Endothelial cell of umbilical vein (primary cell): ENCODE measurements around the gene TAF10. TPM values are rescaled to one million over a fixed set of nuclear protein-coding genes. Genes with fewer than 3 reads are reported as not detected.

Experiments
- BruUV-seq: library from RNA; stranded (reverse); fragments of 400-500 nt; replicated peaks from 2 replicates; lab custom pipeline; 2021; lab: Mats Ljungman, UMichigan
- CTCF ChIA-PET: fragments of 300-600, 350-600 bp; sonication (Branson Sonifier 250); formaldehyde crosslinking; loops from one replicate; lab custom pipeline; 2021; ENCODE audit warnings: antibody characterized with exemption, inconsistent platforms; lab: Charles Lee
- POLR2A ChIA-PET: fragments of 300-600, 350-600 bp; sonication (Branson Sonifier 250); formaldehyde crosslinking; loops from one replicate; lab custom pipeline; 2021; ENCODE audit warnings: antibody characterized with exemption, inconsistent platforms; lab: Charles Lee
- DNase-seq: peaks from one replicate; pipeline ENCODE4 v3.0.0-alpha.2; 2011; ENCODE audit warnings: low read depth, low spot score
- FAIRE-seq: peaks from 2 replicates; lab custom pipeline; 2011; peaks lifted over from hg19 to GRCh38; lab: Jason Lieb, UNC
- H2AFZ ChIP-seq: 2 replicates; pipeline ENCODE4 v1.6.0; 2012; ENCODE audit warnings: low read depth, low read length, control low read depth, inconsistent platforms
- H3K27ac ChIP-seq: 2 replicates; pipeline ENCODE4 v1.5.1; 2011; ENCODE audit warnings: low read depth, mild to moderate bottlenecking, control low read depth, low read length, moderate library complexity; ENCODE audit not compliant: insufficient read depth
- H3K27me3 ChIP-seq, 2 experiments: 2 replicates each; pipeline versions ENCODE4 v1.6.0 to v1.6.1; 2011; ENCODE audit warnings: low read length in 2 of 2, mixed read lengths in 1 of 2; ENCODE audit not compliant: control insufficient read depth in 2 of 2, insufficient read depth in 2 of 2
- H3K36me3 ChIP-seq, 2 experiments: 2 replicates in 1 of 2; 3 replicates in 1 of 2; pipeline ENCODE4 v1.5.1; 2011; ENCODE audit warnings: low read length in 2 of 2, mild to moderate bottlenecking in 1 of 2, moderate library complexity in 1 of 2; ENCODE audit not compliant: control insufficient read depth in 2 of 2, insufficient read depth in 2 of 2; ENCODE audit errors: extremely low read depth in 1 of 2
- H3K4me1 ChIP-seq: 3 replicates; pipeline ENCODE4 v1.5.1; 2011; ENCODE audit warnings: mild to moderate bottlenecking, low read length; ENCODE audit not compliant: control insufficient read depth, insufficient read depth; ENCODE audit errors: extremely low read depth
- H3K4me2 ChIP-seq: 2 replicates; pipeline ENCODE4 v1.6.1; 2011; ENCODE audit warnings: low read length, control low read depth, mixed read lengths; ENCODE audit not compliant: insufficient read depth
- H3K4me3 ChIP-seq, 3 experiments: fragments of 200-600 bp in 1 of 3; sonication (generic), shearing (Covaris generic) in 1 of 3; replicated peaks in 1 of 3; 2 replicates each; pipeline ENCODE4 v1.5.1; 2011 to 2016; ENCODE audit warnings: control low read depth in 3 of 3, low read length in 3 of 3, mild to moderate bottlenecking in 2 of 3, inconsistent platforms in 1 of 3, low read depth in 1 of 3, moderate library complexity in 1 of 3; ENCODE audit not compliant: insufficient read depth in 1 of 3
- H3K79me2 ChIP-seq: 2 replicates; pipeline ENCODE4 v1.6.0; 2012; ENCODE audit warnings: low read length, inconsistent platforms; ENCODE audit not compliant: control insufficient read depth, insufficient read depth
- H3K9ac ChIP-seq: replicated peaks from 2 replicates; pipeline ENCODE3; 2011; ENCODE audit warnings: low read length, control low read depth; ENCODE audit not compliant: insufficient read depth; ENCODE audit errors: extremely low read depth
- H3K9me1 ChIP-seq: replicated peaks from 3 replicates; pipeline ENCODE4 v1.6.0; 2011; ENCODE audit warnings: mild to moderate bottlenecking, low read length; ENCODE audit not compliant: control insufficient read depth, insufficient read depth; ENCODE audit errors: extremely low read depth
- H3K9me3 ChIP-seq: replicated peaks from 2 replicates; pipeline ENCODE4 v1.5.1; 2012; ENCODE audit warnings: low read length, inconsistent platforms; ENCODE audit not compliant: control insufficient read depth, insufficient read depth
- H4K20me1 ChIP-seq: replicated peaks from 2 replicates; pipeline ENCODE3; 2011; ENCODE audit warnings: mild to moderate bottlenecking, low read length; ENCODE audit not compliant: control insufficient read depth, insufficient read depth; ENCODE audit errors: extremely low read depth
- EZH2 ChIP-seq: IDR thresholded peaks from 2 replicates; pipeline ENCODE4 v1.6.1; 2012; ENCODE audit warnings: borderline replicate concordance, low read depth, mild to moderate bottlenecking, moderate library complexity, low read length, inconsistent platforms; ENCODE audit not compliant: severe bottlenecking
- FOS ChIP-seq: IDR thresholded peaks from 2 replicates; pipeline ENCODE4 v1.6.1; 2011; ENCODE audit warnings: mild to moderate bottlenecking, low read length, moderate library complexity, borderline replicate concordance; ENCODE audit not compliant: insufficient read depth
- GATA2 ChIP-seq: IDR thresholded peaks from 2 replicates; pipeline ENCODE4 v1.7.0; 2011; ENCODE audit warnings: low read depth, mild to moderate bottlenecking, moderate library complexity, mixed read lengths, low read length; ENCODE audit not compliant: insufficient read length, insufficient read depth
- JUN ChIP-seq: IDR thresholded peaks from 2 replicates; pipeline ENCODE4 v1.6.1; 2011; ENCODE audit warnings: borderline replicate concordance, low read depth; ENCODE audit not compliant: insufficient read length, insufficient read depth
- MYC ChIP-seq: IDR thresholded peaks from one replicate; pipeline ENCODE4 v1.6.1; 2011; ENCODE audit warnings: mild to moderate bottlenecking, low read depth, low read length
- POLR2A ChIP-seq: IDR thresholded peaks from 2 replicates; pipeline ENCODE4 v1.6.1; 2012; ENCODE audit warnings: low read depth, mild to moderate bottlenecking, control low read depth, low read length
- POLR2AphosphoS5 ChIP-seq: IDR thresholded peaks from 2 replicates; pipeline ENCODE4 v1.6.1; 2012; ENCODE audit warnings: low read depth, mild to moderate bottlenecking, control low read depth, low read length, moderate library complexity; ENCODE audit not compliant: insufficient read depth
- dilution Hi-C: fragments of 300-500 bp; cut with MboI; formaldehyde crosslinking; loops from one replicate; pipeline ENCODE4 v1.15.0; 2019; ENCODE audit warnings: low sequenced_read_pairs; ENCODE audit not compliant: extremely low pct_ligation_motif_present
- intact Hi-C: fragments of 100-400 bp; cut with micrococcal nuclease; formaldehyde crosslinking; loops from one replicate; pipeline ENCODE4 v1.10.0; 2022
- polyA plus RNA-seq, 4 experiments: library from polyadenylated mRNA; depleted of rRNA in 3 of 4; stranded (reverse) in 3 of 4; unstranded in 1 of 4; fragments of >200 nt; gene quantifications; 2 replicates each; pipeline versions ENCODE4 v1.2.1 to v1.2.3, GENCODE V29; 2011 to 2012; ENCODE audit warnings: missing spikeins in 1 of 4
- total RNA-seq: library from RNA; stranded (reverse); gene quantifications from 2 replicates; pipeline ENCODE4 v1.2.3, GENCODE V29; 2021
- TF ChIP-seq, protein P1 (sequence below): IDR thresholded peaks from 2 replicates; pipeline ENCODE4 v1.6.1; 2011; ENCODE audit not compliant: insufficient read depth, insufficient read length
- TF ChIP-seq, protein P2 (sequence below), 2 donors: IDR thresholded peaks; 1 replicate in 1 of 2; 2 replicates in 1 of 2; pipeline ENCODE4 v1.5.1; 2011; ENCODE audit warnings: low read length in 2 of 2, mild to moderate bottlenecking in 2 of 2, moderate library complexity in 2 of 2, control low read depth in 1 of 2, inconsistent platforms in 1 of 2, low read depth in 1 of 2; ENCODE audit not compliant: insufficient read depth in 1 of 2; ENCODE audit errors: extremely low read depth in 1 of 2

Gene TAF10
- total and polyA plus RNA-seq, 2 donors (not counting 3 experiments of a cell fraction or from before 2014, with no cell fraction given), result 86.2 to 149 TPM

DNA sequence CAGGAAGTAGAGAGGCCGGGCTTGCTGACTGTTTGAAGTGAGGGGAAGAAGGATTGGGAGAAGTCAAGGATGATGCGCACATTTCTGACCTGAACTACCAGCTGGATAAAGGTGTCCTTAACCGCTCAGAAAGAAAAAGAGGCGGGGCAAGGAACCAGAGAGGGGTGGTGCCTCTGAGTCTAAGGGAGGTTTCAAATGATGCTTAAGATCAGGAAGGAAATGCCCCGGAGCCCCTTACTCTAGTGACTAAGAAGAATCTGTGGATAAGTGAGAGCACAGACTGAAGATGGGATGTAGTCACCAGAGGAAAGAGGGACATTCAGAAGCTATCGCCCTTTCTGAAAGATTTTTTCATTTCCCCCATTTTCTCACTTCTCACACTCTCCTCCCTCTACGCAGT lies 30.9 kb upstream of the TAF10 start:
- intact Hi-C loops (no loop called here), dilution Hi-C loops (no loop called here)
- DNase-seq (no peak), FAIRE-seq (peak; percentile 65)
- H3K79me2 ChIP-seq, result peaks cover 4% of the 10 kb centered on the region
- H3K9me1 ChIP-seq, result no peaks in the 10 kb centered on the region
- no peaks in the 10 kb centered on the region for H4K20me1 ChIP-seq
- TF ChIP-seq, protein P1, sequence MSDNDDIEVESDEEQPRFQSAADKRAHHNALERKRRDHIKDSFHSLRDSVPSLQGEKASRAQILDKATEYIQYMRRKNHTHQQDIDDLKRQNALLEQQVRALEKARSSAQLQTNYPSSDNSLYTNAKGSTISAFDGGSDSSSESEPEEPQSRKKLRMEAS, result no peak
- TF ChIP-seq, protein P2, sequence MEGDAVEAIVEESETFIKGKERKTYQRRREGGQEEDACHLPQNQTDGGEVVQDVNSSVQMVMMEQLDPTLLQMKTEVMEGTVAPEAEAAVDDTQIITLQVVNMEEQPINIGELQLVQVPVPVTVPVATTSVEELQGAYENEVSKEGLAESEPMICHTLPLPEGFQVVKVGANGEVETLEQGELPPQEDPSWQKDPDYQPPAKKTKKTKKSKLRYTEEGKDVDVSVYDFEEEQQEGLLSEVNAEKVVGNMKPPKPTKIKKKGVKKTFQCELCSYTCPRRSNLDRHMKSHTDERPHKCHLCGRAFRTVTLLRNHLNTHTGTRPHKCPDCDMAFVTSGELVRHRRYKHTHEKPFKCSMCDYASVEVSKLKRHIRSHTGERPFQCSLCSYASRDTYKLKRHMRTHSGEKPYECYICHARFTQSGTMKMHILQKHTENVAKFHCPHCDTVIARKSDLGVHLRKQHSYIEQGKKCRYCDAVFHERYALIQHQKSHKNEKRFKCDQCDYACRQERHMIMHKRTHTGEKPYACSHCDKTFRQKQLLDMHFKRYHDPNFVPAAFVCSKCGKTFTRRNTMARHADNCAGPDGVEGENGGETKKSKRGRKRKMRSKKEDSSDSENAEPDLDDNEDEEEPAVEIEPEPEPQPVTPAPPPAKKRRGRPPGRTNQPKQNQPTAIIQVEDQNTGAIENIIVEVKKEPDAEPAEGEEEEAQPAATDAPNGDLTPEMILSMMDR (IDR thresholded peaks at IDR 0.05; ENCODE audit: extremely low read depth in 1 of 2, insufficient read depth in 1 of 2, low read depth in 1 of 2, low read length in 2 of 2), result no peak
- TF ChIP-seq POLR2A, result no peak
- no peak for TF ChIP-seq JUN
- no peak for TF ChIP-seq EZH2
- no peak for TF ChIP-seq POLR2AphosphoS5
- no peak for TF ChIP-seq GATA2
- TF ChIP-seq MYC, result no peak
- no peak for TF ChIP-seq FOS
- ChIA-PET CTCF (no interaction called here), POLR2A (no interaction called here)
- no peak overlapping the region for H3K4me3 ChIP-seq
- no peaks in the 10 kb centered on the region for H3K27me3 ChIP-seq
- peaks cover 38% of the 10 kb centered on the region for H3K4me1 ChIP-seq
- no peaks in the 10 kb centered on the region for H3K9me3 ChIP-seq
- H3K36me3 ChIP-seq, result peaks cover 0 to 17% of the 10 kb centered on the region in 2 experiments
- H3K27ac ChIP-seq, result no peak overlapping the region
- no peak overlapping the region for H3K9ac ChIP-seq
- no TSS peak for BruUV-seq
- no peak overlapping the region for H3K4me2 ChIP-seq
- no peak overlapping the region for H2AFZ ChIP-seq
